HG03025 (cell line): Measurements from ENCODE around the gene THRB.
A peak's percentile ranks its signal among the peaks of the same experiment; 100 is the strongest.

ENCODE experiments used
- ATAC-seq: cut with Tn5 transposase; IDR thresholded peaks from one replicate; pipeline ENCODE4 v1.9.1; 2021; ENCODE audit warnings: mild to moderate bottlenecking, moderate library complexity; ENCODE audit not compliant: unreplicated experiment, low FRiP score

THRB gene

DNA sequence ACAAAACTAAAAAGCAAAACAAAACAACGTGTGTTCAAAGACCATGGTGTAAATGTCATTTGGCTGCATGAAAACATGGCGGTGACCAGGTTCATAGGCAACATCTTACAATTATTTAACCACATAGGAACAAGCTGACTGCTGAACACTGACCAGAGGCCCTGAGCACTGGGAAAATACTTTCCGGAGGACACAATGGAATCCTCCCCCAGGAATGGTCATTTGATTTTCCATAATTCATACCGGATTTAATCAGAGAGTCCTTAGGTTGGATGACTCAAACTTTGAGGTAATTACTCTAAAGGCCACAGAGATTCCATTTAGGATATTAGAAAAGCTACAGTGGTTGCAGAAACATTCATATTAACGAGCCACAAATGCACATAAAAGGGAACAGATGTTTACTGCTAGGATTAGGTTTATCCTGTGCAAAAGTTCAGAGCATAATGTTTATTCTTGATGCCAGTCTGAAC, 294.8 kb downstream of the THRB start:
- no peak for ATAC-seq

GRCh38 chr3:24199300-24199699, 295.4 kb downstream of the THRB start:
- no peak for ATAC-seq

DNA sequence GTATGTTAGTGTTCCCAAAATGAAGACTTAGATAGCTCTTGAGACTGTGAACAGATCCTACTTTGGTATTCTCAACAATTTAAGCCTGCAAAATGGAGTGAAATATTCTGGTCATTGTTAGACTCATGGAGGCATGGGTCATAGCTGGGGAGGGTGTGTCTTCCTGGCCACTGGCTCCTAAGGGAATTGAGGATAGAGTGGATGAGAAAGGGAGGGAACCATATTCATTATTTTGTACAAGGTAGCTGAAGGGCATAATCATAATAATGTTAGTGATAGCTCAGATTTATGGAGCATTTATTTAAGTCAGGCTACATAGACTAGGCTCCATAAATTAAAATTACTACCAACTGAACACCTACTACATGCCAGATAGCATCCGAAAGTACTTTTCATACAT, 295.9 kb downstream of the THRB start:
- ATAC-seq, result no peak

DNA sequence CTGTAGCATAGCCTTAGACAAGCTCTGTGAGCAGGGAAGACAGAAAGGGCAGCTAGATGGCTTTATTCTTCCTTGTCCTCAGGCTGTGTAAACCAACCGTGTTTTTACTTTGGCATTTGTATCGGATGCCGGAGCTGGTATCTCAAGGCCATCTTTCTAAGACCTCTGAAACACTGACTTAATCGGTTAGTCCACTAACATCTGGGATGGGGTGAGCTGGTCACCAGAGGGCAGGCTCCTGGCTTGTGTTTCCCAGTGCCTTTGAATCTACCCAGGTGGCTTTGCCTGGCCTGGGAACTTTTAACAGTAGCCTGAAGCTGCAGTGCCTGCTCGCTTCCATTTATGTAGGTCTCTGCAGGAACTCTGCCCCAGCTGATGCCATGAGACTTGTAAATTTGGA, 296.8 kb downstream of the THRB start:
- ATAC-seq, result no peak

DNA sequence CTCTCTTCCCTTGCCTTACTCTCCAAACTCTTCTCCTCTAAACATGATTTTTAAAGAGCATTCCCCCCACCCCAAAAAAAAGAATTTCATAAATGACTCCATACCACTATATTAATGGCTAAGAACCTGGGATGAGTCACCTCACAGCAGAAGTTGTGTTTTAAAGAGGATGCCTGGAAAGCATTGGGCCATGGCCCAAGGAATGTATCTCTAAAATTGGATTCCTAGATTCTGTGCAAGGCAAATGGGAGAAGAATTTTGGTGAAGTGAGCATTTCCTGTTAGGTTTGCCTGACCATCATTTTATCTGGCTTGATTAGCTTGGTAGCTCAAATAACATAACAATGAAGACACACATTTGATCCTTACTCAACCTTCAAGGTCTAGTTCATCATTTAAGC, 298.1 kb downstream of the THRB start:
- ATAC-seq, result no peak

- no peak for ATAC-seq
Observed at GRCh38 chr3:24195504-24196230, 299.0 kb downstream of the THRB start.

- no peak for ATAC-seq
Observed at GRCh38 chr3:24192469-24193056, 302.1 kb downstream of the THRB start.

DNA sequence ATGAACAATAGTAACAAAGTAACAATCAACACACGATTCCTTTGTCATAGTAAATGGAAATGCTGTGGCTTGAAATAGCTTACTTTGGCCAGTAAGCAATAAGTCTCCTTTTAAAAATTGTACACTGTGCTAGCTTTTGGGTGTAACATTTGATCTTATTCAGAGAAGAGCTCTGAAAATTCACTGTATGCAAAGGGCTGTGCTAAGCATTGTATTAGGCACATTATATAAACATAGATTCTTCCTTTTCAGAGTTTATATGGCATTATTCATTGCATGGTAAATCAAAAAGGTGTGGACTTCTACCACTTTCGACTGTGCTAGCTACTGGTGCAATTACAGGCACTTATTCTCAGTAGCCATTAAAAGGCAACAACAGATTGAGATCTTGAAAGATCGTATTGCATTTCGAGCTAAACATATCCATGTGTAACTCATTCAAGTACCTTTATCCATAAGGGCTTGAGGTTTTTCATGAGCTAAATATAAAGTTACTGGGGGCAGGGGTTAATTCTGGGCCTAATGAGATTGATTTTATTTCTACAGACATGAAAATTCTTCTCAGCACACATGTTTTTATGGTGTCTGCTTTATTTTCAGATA, 302.7 kb downstream of the THRB start:
- no peak for ATAC-seq

DNA sequence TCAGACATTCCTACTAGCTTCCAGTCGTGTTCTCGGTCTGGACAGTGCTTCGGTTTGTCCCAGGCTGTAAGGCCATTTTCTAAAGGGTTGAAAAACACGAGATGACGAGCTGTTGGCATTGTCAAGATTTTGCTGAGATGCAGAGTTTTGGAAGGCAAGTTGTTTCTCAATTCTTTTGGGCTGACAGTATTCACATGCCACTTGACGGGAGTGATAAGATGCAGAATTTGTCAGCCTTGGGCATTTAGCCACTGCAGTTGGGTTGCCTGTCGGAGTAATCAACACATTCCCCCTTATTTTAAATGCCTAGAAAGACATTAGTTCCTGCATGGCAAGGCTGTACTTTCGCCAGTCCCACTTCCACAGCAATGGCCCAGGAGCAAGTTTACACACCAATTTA, 304.4 kb downstream of the THRB start:
- ATAC-seq, result no peak

DNA sequence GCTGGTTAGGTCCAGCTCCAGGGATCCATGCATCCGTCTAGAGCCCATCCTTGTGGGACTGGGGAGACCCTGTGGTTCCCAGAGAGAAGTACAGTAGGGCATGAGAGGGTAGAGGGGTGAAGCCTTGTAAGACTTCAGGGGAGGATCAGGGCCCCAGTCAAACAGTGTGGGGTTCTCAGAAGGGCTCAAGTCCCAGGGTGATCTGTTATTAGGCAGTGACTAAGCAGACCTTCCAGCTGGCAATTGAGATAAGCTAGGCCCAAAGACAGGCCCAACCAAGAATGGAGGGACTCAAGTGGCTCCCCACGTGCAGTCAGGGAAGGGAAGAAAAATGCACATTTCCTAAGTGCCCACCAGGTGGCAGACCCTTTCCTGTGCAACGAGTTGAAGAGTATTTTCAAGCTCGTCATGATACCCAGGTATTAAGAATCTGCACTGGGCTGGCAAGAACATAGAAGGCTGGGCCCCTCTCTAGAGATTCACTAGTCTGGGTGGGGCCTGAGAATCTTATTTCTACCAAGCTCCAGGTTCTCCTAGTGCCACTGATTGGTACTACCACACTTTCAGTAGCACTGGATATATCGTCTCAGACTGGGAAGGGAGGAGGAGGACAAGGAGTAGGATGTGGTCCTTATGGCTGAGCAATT, 308.8 kb downstream of the THRB start:
- ATAC-seq, result peak; percentile 83

- ATAC-seq, result no peak
Observed at GRCh38 chr3:24184528-24185176, 310.0 kb downstream of the THRB start.

GRCh38 chr3:24182756-24183155, 311.9 kb downstream of the THRB start:
- no peak for ATAC-seq

DNA sequence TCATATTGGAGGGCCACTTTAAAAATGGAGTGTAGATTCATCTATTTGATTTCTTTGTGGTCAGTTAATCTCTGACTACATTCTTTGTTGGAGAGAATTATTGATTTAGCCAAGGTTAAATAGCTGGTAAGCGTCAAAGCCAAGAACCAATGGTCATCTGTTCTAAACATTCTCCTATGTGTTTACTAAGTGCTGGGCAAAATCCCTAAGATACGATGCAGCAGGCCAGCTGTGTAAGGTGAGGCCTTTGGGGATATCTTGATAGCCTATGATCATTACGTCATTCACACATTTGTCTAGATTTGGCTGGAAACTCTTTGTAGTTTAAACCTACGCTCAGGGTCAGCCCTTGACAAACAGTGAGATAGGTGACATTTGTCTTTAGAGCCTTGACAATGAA, 313.4 kb downstream of the THRB start:
- no peak for ATAC-seq

- no peak for ATAC-seq
Observed at GRCh38 chr3:24180616-24181015, 314.0 kb downstream of the THRB start.

GRCh38 chr3:24177201-24177600, 317.4 kb downstream of the THRB start:
- ATAC-seq, result no peak

- no peak for ATAC-seq
Observed at GRCh38 chr3:24174614-24175013, 320.0 kb downstream of the THRB start.

DNA sequence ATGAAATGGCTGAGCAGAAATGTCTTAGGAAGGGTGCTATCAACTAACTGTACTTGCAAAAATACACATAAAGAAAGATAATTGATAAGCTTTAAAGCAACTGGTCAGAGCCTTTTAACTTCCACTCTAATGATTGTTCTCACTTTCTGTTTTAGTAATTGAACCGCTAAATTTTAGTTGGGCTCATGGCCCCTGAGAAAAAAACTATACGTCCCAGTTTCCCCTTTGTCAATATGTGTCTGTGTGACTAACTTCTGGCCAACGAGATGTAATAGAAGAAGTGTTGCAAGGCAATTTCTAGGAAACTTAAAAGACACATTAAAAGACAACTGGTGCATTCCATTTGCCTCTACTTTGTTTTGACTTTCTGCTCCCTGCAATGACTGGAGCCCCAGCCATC, 325.7 kb downstream of the THRB start:
- ATAC-seq, result no peak

DNA sequence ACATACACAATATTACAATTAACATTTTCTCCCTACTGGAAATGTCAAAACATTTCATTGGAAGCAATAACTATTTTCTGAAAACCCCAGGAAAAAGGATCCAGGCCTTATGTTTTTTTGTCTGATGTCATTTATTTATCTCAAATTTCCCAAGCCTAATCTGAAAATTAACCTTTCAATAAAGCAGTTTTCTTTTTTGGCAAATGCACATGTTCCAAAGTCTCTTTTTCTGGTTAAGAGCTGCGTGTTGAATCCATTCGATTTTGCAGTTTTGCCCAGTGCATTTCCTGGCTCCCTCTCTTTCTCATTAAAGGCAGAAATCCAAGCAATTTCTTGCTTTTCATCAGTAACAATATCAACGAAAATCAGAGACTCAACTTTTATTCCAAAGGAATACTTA, 327.2 kb downstream of the THRB start:
- ATAC-seq, result no peak

GRCh38 chr3:24166515-24166914, 328.1 kb downstream of the THRB start:
- no peak for ATAC-seq

GRCh38 chr3:24165603-24165982, 329.1 kb downstream of the THRB start:
- no peak for ATAC-seq
